GM19397 (cell line): ENCODE results near the gene P2RX3.
"Not testable (repeated sequence)": the region's sequence is repeated elsewhere in the genome, so short reads cannot be mapped to it uniquely, and the experiment has no call there.

Experiments
- ATAC-seq: cut with Tn5 transposase; IDR thresholded peaks from one replicate; pipeline ENCODE4 v1.9.1; 2021; ENCODE audit warnings: mild to moderate bottlenecking, moderate library complexity; ENCODE audit not compliant: unreplicated experiment

P2RX3 gene

GRCh38 chr11:57394203-57394965 lies 56.2 kb downstream of the P2RX3 start:
- no peak for ATAC-seq

- ATAC-seq, result no peak
These were observed 57.9 kb downstream of the P2RX3 start for GRCh38 chr11:57395905-57396623.

DNA sequence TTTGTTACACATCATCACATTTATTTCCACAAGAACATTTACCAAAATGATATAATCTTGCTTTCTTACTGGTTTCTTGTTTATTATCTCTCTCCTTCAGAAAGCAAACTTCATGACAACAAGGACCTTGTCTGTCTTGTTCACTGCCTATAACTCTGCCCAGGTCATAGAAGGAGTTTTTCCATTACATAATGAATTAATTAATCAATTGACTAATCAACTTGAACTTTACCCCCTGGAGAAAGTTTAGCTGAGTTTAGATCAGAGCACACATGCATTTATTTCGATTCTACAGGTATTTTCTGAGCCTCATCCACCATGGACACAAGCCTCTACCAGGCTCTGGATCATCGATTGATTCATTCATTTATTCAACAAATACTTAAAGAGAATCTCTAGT lies 58.6 kb downstream of the P2RX3 start:
- no peak for ATAC-seq

GRCh38 chr11:57397394-57397990 lies 59.3 kb downstream of the P2RX3 start:
- ATAC-seq, result no peak

DNA sequence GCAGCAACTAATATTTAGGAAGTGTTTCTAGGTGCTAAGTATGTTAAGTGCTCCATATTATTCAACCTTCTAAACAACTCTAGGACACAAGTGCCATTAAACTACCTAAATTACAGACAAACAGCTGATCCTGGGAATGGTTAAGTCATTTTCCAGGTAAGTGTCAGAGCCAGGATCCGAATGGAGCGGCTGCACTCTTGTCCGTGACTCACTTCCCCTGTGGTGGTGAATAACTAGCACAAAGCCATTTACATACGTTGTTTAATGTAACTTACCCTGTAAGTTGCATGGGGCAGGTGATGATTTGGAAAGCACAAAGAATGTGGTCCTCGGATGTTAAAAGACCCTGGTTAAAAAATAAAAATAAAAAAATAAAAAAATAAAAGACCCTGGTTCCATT lies 61.1 kb downstream of the P2RX3 start:
- ATAC-seq, result no peak

DNA sequence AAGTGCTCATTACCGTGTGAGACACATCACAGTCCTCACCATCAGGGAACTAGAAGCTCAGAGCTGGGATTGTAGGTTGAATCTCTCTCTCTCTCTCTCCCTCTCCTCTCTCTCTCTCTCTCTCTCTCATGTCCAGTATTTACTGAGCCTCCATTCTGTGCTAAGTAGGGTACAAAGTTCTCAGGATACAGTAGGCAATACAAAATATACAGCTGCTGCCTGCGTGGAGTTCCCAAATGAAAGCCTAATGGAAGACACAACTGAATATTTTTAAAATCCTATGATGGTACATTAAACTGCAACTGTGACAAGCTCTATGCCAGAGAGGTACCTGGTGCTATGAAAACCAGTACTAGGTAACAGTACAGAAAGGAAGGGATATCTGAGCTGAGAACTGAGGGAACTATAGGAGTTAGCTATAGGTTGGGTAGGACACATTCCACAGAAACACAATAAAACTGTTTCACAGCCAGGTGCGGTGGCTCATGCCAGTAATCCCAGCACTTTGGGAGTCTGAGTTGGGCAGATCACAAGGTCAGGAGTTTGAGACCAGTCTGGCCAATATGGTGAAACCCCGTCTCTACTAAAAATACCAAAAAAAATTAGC lies 61.9 kb downstream of the P2RX3 start:
- ATAC-seq, result no peak

GRCh38 chr11:57402188-57403002 lies 64.2 kb downstream of the P2RX3 start:
- no peak for ATAC-seq

- ATAC-seq, result not testable (repeated sequence)
These were observed 65.0 kb downstream of the P2RX3 start for GRCh38 chr11:57403003-57403801.

GRCh38 chr11:57403802-57404147 lies 65.6 kb downstream of the P2RX3 start:
- no peak for ATAC-seq

DNA sequence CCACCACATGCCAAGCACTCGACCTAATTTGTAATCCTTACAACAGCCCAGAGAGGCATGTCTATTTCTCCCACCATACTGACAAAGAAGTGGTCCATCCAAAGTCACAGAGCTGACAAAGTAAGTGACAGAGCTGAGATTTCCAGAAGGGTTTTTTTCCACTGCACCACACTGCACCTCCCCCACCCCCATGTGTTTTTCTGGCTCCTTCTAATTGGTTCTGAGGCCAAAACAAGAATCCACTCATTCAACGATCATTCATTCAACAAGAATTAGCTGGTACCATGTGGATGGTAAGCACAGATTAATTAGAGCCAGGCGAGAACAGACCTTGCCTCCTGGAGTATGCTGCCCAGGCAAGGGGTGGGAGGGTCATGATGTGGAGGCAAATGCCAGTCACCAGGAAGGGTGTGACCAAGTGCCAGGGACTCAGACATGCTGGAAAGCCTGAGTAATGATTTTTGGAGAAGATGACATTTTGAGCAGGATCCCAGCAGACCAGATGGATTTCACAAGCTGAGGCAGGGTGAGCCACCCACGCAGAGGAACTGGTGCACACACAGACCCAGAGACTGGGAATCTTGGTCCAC lies 67.2 kb downstream of the P2RX3 start:
- no peak for ATAC-seq

GRCh38 chr11:57406337-57406904 lies 68.3 kb downstream of the P2RX3 start:
- ATAC-seq, result peak; percentile 80

DNA sequence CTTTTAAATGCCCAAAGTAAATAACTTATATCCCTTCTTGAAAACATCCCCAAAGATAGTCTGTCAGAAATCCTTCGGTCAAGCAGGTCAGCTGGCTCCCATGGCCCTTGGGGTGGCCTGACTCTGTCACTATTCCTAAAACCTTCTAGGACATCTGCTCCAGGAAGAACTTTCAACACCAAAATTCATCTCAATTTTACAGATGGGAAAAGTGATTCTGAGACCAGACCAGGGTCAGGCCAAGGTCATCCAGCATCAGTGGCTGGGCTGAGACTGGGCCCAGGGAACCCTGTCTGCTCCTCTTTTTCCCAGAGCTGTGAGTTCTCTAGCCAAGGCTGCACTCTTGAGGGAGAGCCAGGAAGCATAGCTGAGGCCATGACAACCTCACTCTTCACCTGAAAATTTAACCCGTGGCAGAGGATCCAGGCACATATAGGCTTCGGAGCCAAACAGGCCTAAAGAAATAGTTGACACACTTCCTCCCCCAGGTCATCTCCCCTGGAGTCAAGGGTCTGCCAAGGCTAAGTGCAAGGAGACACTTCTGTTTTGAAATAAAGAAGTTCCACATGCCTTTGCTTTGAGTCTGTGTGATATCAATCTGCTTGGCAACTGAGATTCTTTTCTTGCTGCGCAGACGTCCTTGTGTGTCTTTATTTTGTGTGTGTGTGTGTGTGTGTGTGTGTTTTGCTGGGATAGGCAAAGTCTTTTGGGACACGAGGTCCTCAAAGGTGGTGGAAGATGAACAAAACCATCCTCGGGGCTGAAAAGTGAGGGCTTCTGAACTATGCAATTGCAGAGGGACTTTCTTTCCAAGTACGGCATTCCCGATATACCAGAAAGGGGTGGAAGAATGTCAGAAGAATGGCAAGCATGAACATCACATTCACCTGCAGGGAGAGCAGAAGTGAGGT lies 69.1 kb downstream of the P2RX3 start:
- no peak for ATAC-seq

DNA sequence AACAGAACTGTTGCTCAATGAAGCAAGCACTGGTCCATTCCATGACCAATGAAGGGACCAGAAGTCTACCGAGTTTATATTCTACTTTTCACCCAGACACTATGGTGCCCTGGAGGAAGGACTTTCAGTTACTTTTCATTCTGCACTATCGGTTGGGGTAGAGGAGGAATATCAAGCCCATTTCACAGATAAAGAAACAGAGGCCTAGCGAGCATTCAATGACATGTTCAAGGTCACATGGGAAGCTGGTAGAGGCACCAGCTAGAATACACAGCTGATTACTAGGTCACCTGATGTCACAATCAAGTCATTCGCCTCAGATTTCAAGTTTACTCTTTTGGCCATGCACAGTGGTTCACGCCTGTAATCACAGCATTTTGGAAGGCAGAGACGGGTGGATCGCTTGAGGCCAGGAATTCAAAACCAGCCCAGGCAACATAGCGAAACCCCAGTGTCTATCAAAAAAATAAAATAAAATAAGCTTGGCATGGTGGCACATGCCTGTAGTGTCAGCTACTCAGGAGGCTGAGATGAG lies 69.9 kb downstream of the P2RX3 start:
- ATAC-seq, result no peak

- ATAC-seq, result no peak
These were observed 70.6 kb downstream of the P2RX3 start for GRCh38 chr11:57408771-57409170.

GRCh38 chr11:57409321-57410100 lies 71.4 kb downstream of the P2RX3 start:
- ATAC-seq, result no peak

DNA sequence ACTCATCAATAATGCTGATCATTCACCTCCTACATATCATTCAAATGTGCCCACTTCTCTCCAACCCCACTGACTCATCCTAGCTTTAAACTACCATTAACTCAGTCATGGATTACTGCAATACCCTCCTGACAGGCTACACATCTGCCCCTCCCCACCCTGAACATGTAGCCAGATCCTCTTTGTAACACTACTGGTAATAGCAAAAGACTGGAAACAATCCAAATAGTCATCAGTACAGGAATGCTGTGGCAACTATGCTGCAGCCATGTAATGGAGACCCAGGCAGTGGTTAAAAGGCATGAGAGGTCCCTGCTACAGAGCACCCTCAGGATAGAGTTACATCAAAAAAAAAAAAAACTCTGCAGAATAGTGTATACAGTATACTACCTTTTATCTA lies 72.1 kb downstream of the P2RX3 start:
- no peak for ATAC-seq

- ATAC-seq, result no peak
These were observed 75.5 kb downstream of the P2RX3 start for GRCh38 chr11:57413681-57414080.
